Spinal cord (tissue), 10 donors: Measurements from ENCODE around the gene C6orf132. TPM values are rescaled to one million over a fixed set of nuclear protein-coding genes. Genes with fewer than 3 reads are reported as not detected.
"Not testable (repeated sequence)": the region's sequence is repeated elsewhere in the genome, so short reads cannot be mapped to it uniquely, and the experiment has no call there.

ENCODE experiments used
- DNase-seq, 6 donors: peaks; one replicate each; pipeline versions ENCODE4 v3.0.0 to v3.0.0-alpha.2; 2013 to 2015; ENCODE audit warnings: low spot score in 6 of 6, low read depth in 4 of 6
- H3K27ac ChIP-seq: one replicate; pipeline ENCODE4 v1.5.1; 2013; ENCODE audit warnings: low read depth, low read length, control low read depth
- H3K27me3 ChIP-seq: one replicate; pipeline ENCODE4 v1.6.1; 2013; ENCODE audit warnings: low read length; ENCODE audit not compliant: control insufficient read depth, insufficient read depth
- H3K36me3 ChIP-seq: one replicate; pipeline ENCODE4 v1.6.1; 2013; ENCODE audit warnings: low read length; ENCODE audit not compliant: control insufficient read depth, insufficient read depth
- H3K4me1 ChIP-seq: one replicate; pipeline ENCODE4 v1.6.1; 2013; ENCODE audit warnings: low read length; ENCODE audit not compliant: control insufficient read depth, insufficient read depth
- H3K4me3 ChIP-seq: one replicate; pipeline ENCODE4 v1.5.1; 2013; ENCODE audit warnings: low read depth, low read length, control low read depth
- H3K9me3 ChIP-seq: one replicate; pipeline ENCODE4 v1.6.1; 2013; ENCODE audit warnings: low read length; ENCODE audit not compliant: control insufficient read depth, insufficient read depth
- WGBS: methylation state at CpG from one replicate; pipeline ENCODE4 v1.1.5; 2013; ENCODE audit warnings: missing lambda C conversion rate; ENCODE audit not compliant: insufficient coverage; 5-methylcytosine and 5-hydroxymethylcytosine counted together
- polyA plus RNA-seq, 2 donors: library from polyadenylated mRNA; unstranded; fragments of 120-200 nt; gene quantifications; one replicate each; pipeline ENCODE4 v1.2.1, GENCODE V29; 2013; ENCODE audit not compliant: insufficient read length in 2 of 2
- total RNA-seq, 2 donors: library from RNA; depleted of rRNA in 1 of 2; stranded (reverse); fragments of 120-200 nt in 1 of 2; fragments of >200 nt in 1 of 2; gene quantifications; one replicate each; pipeline versions ENCODE4 v1.2.3 to v1.2.4, GENCODE V29; 2013 to 2014
- donor health status: healthy.

Gene C6orf132
- total and polyA plus RNA-seq, 4 donors: 0.10 to 0.28 (median 0.21) TPM

DNA sequence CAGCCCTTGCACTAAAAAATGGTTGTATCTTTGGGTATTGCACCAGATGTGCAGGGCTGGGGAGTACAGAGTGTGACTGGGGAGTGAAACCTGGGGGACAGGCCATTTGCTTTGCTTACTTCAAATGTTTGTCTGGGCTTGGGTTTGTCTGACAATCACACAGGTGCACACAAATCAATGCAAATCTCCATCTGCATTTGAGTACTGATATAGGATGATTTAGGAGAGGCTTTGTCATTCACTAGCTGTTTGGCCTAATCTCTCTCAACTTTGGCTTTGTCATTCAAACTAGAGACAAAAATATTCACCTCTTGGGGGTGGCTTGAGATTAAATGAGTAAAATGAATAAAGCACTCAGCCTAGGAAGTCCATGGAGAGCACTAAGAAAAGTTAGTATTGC, 34.6 kb upstream of the C6orf132 start:
- no peak overlapping the region for H3K27ac ChIP-seq
- peaks cover 4% of the 10 kb centered on the region for H3K36me3 ChIP-seq
- no peaks in the 10 kb centered on the region for H3K9me3 ChIP-seq
- no peaks in the 10 kb centered on the region for H3K27me3 ChIP-seq
- no peak overlapping the region for H3K4me3 ChIP-seq
- DNase-seq: no peak
- H3K4me1 ChIP-seq: peaks cover 16% of the 10 kb centered on the region

DNA sequence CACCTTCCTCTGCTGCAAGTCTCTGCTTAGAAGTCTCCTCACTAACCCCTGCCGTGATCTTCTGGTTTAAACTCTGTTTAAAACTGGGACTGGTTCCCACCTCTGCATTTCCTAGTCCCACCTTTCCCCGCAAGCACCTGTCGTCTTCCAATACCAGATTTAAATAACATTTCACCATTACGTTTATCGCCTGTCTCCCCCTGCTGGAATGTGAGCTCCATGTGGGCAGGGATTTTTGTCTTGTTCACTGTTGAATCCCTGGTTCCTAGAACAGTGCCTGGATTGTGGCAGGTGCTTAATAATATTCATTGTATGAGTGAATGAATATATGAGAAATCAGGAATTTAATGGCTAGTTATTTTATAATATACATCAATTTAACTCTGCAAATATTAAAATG, 33.4 kb upstream of the C6orf132 start:
- Histone ChIP-seq H3K9me3 (no peaks in the 10 kb centered on the region), H3K27me3 (no peaks in the 10 kb centered on the region), H3K27ac (no peak overlapping the region), H3K4me1 (peaks cover 16% of the 10 kb centered on the region), H3K36me3 (peaks cover 4% of the 10 kb centered on the region), H3K4me3 (no peak overlapping the region)
- WGBS: 80% methylated on average over 2 of the region's 5 CpGs
- no peak for DNase-seq

DNA sequence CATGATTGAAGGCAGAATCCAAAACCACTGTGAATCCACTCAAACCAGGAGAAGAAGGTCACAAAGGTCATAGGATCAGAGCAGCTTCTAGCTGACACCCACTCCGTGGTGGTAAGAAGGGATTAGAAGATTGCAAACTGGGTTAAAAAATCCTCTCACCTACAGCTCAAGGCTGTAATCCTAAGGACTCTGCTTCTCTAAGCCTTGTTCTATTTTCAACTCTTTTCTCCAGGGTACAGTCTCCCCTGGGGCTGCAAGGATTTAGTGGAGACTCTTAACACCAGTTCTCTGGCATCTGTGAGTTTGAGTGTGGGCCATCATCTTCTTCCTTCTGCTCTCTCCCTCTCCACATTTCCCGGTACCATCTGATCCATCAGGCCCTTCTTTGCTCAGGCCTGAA, 30.7 kb upstream of the C6orf132 start, which contains the start of gene GUCA1A:
Gene GUCA1A (plus strand): TSS at position 264 of the 400 bp plus-strand sequence. CDS start 250 bp downstream, outside the sequence.
- no peaks in the 10 kb centered on the region for H3K36me3 ChIP-seq
- WGBS: 86% methylated on average over 1 of the region's 2 CpGs
- DNase-seq: no peak

DNA sequence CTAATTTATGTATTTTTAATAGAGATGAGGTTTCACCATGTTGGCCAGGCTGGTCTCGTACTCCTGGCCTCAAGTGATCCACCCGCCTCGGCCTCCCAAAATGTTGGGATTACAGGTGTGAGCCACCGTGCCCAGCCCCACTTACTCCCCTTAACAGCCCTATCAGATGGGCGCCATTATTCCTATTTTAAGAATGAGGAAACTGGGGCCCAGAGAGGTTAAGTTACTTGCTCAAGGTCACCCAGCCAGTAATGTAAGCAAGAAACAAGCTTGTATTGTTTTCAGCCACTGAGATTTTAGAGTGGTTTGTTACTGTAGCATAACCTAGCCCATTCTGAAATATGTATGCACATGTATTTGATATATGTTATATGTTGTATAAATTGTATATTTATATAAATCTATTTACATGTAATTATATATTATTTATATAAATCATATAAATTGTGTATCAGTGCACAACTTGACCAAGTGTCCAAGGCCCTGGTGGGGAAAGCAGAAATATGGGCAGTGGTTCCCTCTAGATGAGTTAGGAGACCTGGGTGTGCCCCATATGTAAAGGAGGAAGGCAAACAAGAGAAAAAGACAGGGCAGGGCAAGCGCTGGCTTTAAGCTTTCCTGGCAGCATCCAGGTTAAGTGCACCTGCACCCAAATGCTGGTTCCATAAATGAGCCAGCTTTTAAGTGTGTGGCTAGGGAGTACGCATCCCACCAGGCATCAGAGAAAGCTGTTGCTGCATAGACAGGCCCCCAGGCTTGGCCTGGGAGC, 29.6 kb upstream of the C6orf132 start:
- Histone ChIP-seq H3K4me3 (no peak overlapping the region), H3K9me3 (no peaks in the 10 kb centered on the region), H3K36me3 (no peaks in the 10 kb centered on the region), H3K27ac (no peak overlapping the region), H3K4me1 (no peaks in the 10 kb centered on the region), H3K27me3 (no peaks in the 10 kb centered on the region)
- DNase-seq: no peak
- 100% methylated on average over 1 of the region's 7 CpGs for WGBS

More for the DNA sequence above, 30.7 kb upstream of the C6orf132 start, which contains the start of gene GUCA1A:
- H3K4me1 ChIP-seq: peaks cover 6% of the 10 kb centered on the region
- H3K27me3 ChIP-seq: no peaks in the 10 kb centered on the region
- no peak within 1 kb of the TSS for H3K27ac ChIP-seq
- no peaks in the 10 kb centered on the region for H3K9me3 ChIP-seq
- no peak within 1 kb of the TSS for H3K4me3 ChIP-seq

DNA sequence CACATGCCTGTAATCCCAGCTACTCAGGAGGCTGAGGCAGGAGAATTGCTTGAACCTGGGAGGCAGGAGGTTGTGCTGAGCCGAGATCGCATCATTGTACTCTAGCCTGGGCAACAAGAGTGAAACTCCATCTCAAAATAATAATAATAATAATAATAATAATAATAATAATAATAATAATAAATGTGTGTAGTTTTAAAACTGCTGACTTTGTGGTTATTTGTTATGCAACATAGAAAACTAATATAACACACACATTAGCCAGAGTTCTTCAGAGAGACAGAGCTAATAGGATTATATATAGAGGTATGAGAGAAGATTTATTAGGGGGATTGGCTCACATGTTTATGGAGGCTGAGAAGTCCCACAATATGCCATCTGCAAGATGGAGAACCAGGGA, 27.4 kb upstream of the C6orf132 start:
- WGBS: no CpG with 5 or more reads among the region's 2 CpGs
- not testable (repeated sequence) for DNase-seq, H3K27me3 ChIP-seq, H3K9me3 ChIP-seq, H3K36me3 ChIP-seq, H3K27ac ChIP-seq, H3K4me3 ChIP-seq, H3K4me1 ChIP-seq

DNA sequence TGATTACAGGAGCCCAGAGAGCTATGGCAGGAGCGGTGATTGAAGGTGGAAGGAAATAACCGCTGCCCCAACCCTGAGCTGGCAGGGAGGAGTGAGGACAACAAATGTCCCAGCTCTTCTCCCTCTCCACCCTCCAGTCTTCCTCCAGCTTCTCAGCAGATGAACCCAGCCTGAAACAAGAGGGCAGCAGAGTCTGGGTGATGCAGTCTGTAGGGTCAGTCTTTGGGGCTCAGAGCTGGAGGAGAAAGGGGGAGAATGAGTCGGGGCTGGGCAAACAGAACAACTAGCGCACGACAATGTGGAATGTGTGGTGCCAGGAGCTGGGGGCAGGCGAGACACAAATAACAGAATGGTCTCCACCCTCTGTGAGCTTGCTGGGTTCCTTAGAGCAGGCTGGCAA, 26.2 kb upstream of the C6orf132 start:
- H3K36me3 ChIP-seq: no peaks in the 10 kb centered on the region
- H3K4me3 ChIP-seq: no peak overlapping the region
- WGBS: 69% methylated on average over 4 of the region's 6 CpGs
- no peaks in the 10 kb centered on the region for H3K9me3 ChIP-seq
- H3K27ac ChIP-seq: no peak overlapping the region
- no peak for DNase-seq
- no peaks in the 10 kb centered on the region for H3K27me3 ChIP-seq
- no peaks in the 10 kb centered on the region for H3K4me1 ChIP-seq

DNA sequence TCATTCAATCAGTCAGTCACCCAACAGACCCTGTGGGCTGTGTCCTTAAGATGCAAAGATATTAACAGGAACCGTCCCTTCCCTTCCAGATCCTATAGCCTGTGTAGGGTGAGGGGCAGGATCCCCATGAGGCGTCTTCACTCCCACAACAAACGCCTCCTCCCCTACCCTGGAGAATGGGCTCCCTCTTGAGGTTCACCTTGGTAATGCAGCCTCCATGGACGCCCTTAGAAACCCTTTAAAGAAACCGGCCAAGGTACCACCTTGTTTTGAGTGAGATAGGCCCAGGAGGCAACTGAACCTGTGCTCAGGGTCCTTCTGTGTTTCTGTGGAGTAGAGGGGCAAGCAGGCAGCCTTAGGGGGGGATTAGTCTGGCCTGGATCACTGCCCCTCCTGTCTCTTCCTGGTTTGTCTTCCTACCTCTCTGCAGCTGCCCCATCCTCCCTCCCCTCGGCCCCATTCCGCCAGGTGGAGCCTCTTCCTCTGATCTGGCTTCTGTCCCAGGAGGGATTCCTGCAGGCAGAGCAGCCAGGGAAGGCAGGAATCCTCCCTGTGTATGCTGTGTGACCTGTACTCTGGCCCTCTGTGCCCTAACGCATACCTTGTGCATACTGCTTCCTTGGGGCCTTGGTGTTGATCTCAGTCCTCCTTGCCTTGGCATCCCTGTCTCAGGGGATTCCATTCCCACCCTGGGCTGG, 24.2 kb upstream of the C6orf132 start:
- H3K27ac ChIP-seq: no peak overlapping the region
- no peaks in the 10 kb centered on the region for H3K27me3 ChIP-seq
- 14% methylated on average over 5 of the region's 8 CpGs for WGBS
- H3K36me3 ChIP-seq: no peaks in the 10 kb centered on the region
- peak in 5 of 6 donors; percentile 35 to 84 (median 47) for DNase-seq
- H3K9me3 ChIP-seq: no peaks in the 10 kb centered on the region
- H3K4me3 ChIP-seq: no peak overlapping the region
- no peaks in the 10 kb centered on the region for H3K4me1 ChIP-seq

DNA sequence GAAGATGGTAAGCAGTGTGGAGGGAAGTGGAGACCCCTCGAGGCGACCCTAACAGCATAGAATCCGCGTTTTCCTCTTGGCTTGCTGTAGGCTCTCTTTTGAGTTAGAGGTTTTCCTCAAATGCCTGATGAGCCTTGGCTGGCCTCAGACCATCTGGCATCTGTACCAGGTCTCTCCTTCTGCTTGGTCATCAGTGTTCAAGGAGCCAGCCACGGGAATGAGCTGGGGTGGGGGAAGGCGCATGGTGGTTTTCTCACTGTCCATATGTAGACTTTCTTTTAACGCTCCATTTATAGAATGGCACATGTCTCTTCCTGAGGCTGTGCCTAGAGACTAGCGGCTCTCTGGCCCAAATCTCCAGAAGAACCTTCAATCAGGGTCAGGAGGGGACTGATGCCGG, 22.6 kb upstream of the C6orf132 start:
- Histone ChIP-seq H3K9me3 (no peaks in the 10 kb centered on the region), H3K36me3 (no peaks in the 10 kb centered on the region), H3K4me3 (no peak overlapping the region), H3K27me3 (no peaks in the 10 kb centered on the region), H3K4me1 (no peaks in the 10 kb centered on the region), H3K27ac (no peak overlapping the region)
- no peak for DNase-seq
- 76% methylated on average over 9 of the region's 9 CpGs for WGBS

DNA sequence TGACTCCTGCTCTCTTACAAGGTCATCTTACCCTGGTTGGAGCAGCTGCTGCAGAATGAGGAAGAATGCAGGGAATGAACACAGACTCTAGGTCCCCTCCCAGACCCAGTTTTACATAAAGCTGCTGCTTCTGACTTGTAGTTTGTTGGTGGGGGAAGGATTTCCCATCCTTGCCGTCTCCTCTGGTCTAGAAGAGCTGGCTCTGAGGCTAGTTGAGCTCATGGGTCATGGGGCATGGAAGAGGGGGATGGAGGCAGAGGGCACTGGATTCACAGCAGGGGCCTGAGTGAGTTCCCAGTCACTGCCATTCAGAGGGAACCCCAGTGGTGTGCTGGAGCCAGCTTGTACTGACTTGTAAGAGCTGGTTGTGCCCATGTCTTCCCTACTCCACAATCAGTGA, 21.6 kb upstream of the C6orf132 start:
- H3K9me3 ChIP-seq: no peaks in the 10 kb centered on the region
- H3K4me1 ChIP-seq: no peaks in the 10 kb centered on the region
- no peaks in the 10 kb centered on the region for H3K27me3 ChIP-seq
- no peak for DNase-seq
- no peak overlapping the region for H3K27ac ChIP-seq
- H3K36me3 ChIP-seq: no peaks in the 10 kb centered on the region
- no peak overlapping the region for H3K4me3 ChIP-seq
- 44% methylated on average over 1 of the region's 1 CpG for WGBS

DNA sequence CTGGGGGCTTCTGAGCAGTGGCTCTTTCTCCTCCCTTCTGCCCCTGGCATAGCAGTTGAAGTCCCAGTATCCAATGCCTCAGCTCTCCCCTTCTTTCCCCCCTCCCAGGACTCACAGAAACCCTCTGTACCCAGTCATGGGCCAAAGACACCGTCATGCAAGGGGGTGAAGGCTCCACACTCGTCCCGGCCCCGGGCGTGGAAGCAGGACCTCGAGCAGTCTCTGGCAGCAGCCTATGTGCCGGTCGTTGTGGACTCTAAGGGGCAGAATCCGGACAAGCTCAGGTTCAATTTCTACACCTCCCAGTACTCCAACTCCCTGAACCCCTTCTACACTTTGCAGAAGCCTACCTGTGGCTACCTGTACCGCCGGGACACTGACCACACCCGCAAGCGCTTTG, 20.4 kb upstream of the C6orf132 start:
- WGBS: 83% methylated on average over 13 of the region's 13 CpGs
- Histone ChIP-seq H3K36me3 (no peaks in the 10 kb centered on the region), H3K27me3 (no peaks in the 10 kb centered on the region), H3K9me3 (no peaks in the 10 kb centered on the region), H3K27ac (no peak overlapping the region), H3K4me3 (no peak overlapping the region), H3K4me1 (peaks cover 4% of the 10 kb centered on the region)
- DNase-seq: no peak
